GM18951 (cell line): ENCODE results near the gene PPP2R1A.

Experiments used
- POLR2A ChIP-seq: IDR thresholded peaks from 4 replicates; pipeline ENCODE4 v1.6.1; 2011; ENCODE audit warnings: mild to moderate bottlenecking; ENCODE audit not compliant: insufficient read length, insufficient read depth; ENCODE audit errors: extremely low read depth
- in situ Hi-C: fragments of 300-500 bp; cut with MboI; formaldehyde crosslinking; loops from one replicate; pipeline ENCODE4 v1.12.0; 2022; ENCODE audit warnings: low sequenced_read_pairs, mixed read lengths, inconsistent platforms; ENCODE audit not compliant: unreplicated experiment

The PPP2R1A gene

GRCh38 chr19:52214241-52214640 lies 24.4 kb downstream of the PPP2R1A start:
- in situ Hi-C loops, result no loop called here
- TF ChIP-seq POLR2A, result no peak

GRCh38 chr19:52216401-52216800 lies 26.5 kb downstream of the PPP2R1A start:
- in situ Hi-C loops, result no loop called here
- no peak for TF ChIP-seq POLR2A

- TF ChIP-seq POLR2A, result no peak
- in situ Hi-C loops, result no loop called here
These were observed 27.7 kb downstream of the PPP2R1A start for GRCh38 chr19:52217576-52217975.

GRCh38 chr19:52219611-52220010 lies 29.8 kb downstream of the PPP2R1A start:
- in situ Hi-C loops, result no loop called here
- TF ChIP-seq POLR2A, result no peak

GRCh38 chr19:52221031-52221430 lies 31.2 kb downstream of the PPP2R1A start:
- no peak for TF ChIP-seq POLR2A
- in situ Hi-C loops, result no loop called here

GRCh38 chr19:52221831-52222375 lies 32.1 kb downstream of the PPP2R1A start:
- in situ Hi-C loops, result no loop called here

GRCh38 chr19:52224211-52224610 lies 34.4 kb downstream of the PPP2R1A start:
- no peak for TF ChIP-seq POLR2A
- in situ Hi-C loops, result no loop called here

More at GRCh38 chr19:52221831-52222375, 32.1 kb downstream of the PPP2R1A start:
- no peak for TF ChIP-seq POLR2A

GRCh38 chr19:52226652-52227051 lies 36.8 kb downstream of the PPP2R1A start:
- in situ Hi-C loops, result no loop called here

GRCh38 chr19:52227196-52227940 lies 37.5 kb downstream of the PPP2R1A start:
- no peak for TF ChIP-seq POLR2A
- in situ Hi-C loops, result no loop called here

More at GRCh38 chr19:52226652-52227051, 36.8 kb downstream of the PPP2R1A start:
- TF ChIP-seq POLR2A, result no peak

- TF ChIP-seq POLR2A, result no peak
- in situ Hi-C loops, result no loop called here
These were observed 38.1 kb downstream of the PPP2R1A start for GRCh38 chr19:52227980-52228379.

- in situ Hi-C loops, result no loop called here
- no peak for TF ChIP-seq POLR2A
These were observed 39.7 kb downstream of the PPP2R1A start for GRCh38 chr19:52229524-52229923.

- in situ Hi-C loops, result no loop called here
- no peak for TF ChIP-seq POLR2A
These were observed 40.8 kb downstream of the PPP2R1A start for GRCh38 chr19:52230685-52231084.

- in situ Hi-C loops, result no loop called here
- no peak for TF ChIP-seq POLR2A
These were observed 41.5 kb downstream of the PPP2R1A start for GRCh38 chr19:52231154-52231910.
